Transverse colon (tissue), 4 donors: ENCODE results near the gene LETM1. TPM values are rescaled to one million over a fixed set of nuclear protein-coding genes. Genes with fewer than 3 reads are reported as not detected.

Source experiments
- DNase-seq: peaks from one replicate; pipeline ENCODE4 v3.0.0-alpha.2; 2019
- H3K27ac ChIP-seq, 4 donors: fragments of 200-600 bp; sonication (generic); 2 replicates each; pipeline ENCODE4 v1.5.1; 2016 to 2018; ENCODE audit warnings: inconsistent platforms in 4 of 4
- H3K27me3 ChIP-seq: fragments of 200-600 bp; sonication (generic); 2 replicates; pipeline ENCODE4 v1.5.1; 2017; ENCODE audit warnings: inconsistent platforms
- H3K36me3 ChIP-seq, 4 donors: fragments of 200-600 bp; sonication (generic); 2 replicates each; pipeline ENCODE4 v1.5.1; 2017 to 2019; ENCODE audit warnings: inconsistent platforms in 4 of 4
- H3K4me1 ChIP-seq, 4 donors: fragments of 200-600 bp; sonication (generic); 2 replicates each; pipeline ENCODE4 v1.5.1; 2017 to 2020; ENCODE audit warnings: inconsistent platforms in 4 of 4
- H3K4me3 ChIP-seq, 4 donors: fragments of 200-600 bp; sonication (generic); 1 replicate in 1 of 4; 2 replicates in 3 of 4; pipeline versions ENCODE4 v1.5.1 to v1.6.1; 2017 to 2019; ENCODE audit warnings: inconsistent platforms in 4 of 4
- H3K9me3 ChIP-seq, 2 donors: fragments of 200-600 bp; sonication (generic); 2 replicates each; pipeline ENCODE4 v1.5.1; 2017 to 2019; ENCODE audit warnings: inconsistent platforms in 2 of 2
- CTCF ChIP-seq, 5 experiments: fragments of 200-600 bp in 3 of 5; fragments of 450-650 bp in 2 of 5; sonication (generic) in 3 of 5; IDR thresholded peaks; 1 replicate in 2 of 5; 2 replicates in 3 of 5; pipeline ENCODE4 v1.5.1; 2016 to 2017; ENCODE audit warnings: antibody characterized with exemption in 5 of 5, inconsistent platforms in 3 of 5, mild to moderate bottlenecking in 2 of 5, moderate library complexity in 1 of 5
- EP300 ChIP-seq: sonication (generic); formaldehyde crosslinking; IDR thresholded peaks from one replicate; pipeline ENCODE4 v1.6.1; 2017; ENCODE audit warnings: antibody characterized with exemption, low read depth
- POLR2A ChIP-seq: fragments of 450-650 bp; IDR thresholded peaks from one replicate; pipeline ENCODE4 v1.6.1; 2016; ENCODE audit warnings: antibody characterized with exemption, mild to moderate bottlenecking, moderate library complexity
- POLR2AphosphoS5 ChIP-seq, 3 donors: sonication (generic); formaldehyde crosslinking; IDR thresholded peaks; one replicate each; pipeline ENCODE4 v1.6.1; 2016; ENCODE audit warnings: antibody characterized with exemption in 3 of 3
- WGBS, 2 donors: methylation state at CpG; one replicate each; pipeline ENCODE4 v1.1.5; 2018; ENCODE audit warnings: low coverage in 1 of 2; 5-methylcytosine and 5-hydroxymethylcytosine counted together
- in situ Hi-C, 4 donors: fragments of 200-750 bp; cut with MboI; loops; one replicate each; pipeline versions ENCODE4 v1.15.0 to v1.15.1; 2017; ENCODE audit warnings: low sequenced_read_pairs in 3 of 4, low pct_ligation_motif_present in 1 of 4, low pct_unique_long_range_greater_than_20kb in 1 of 4
- intact Hi-C: fragments of 100-400 bp; cut with DNase I; formaldehyde crosslinking; loops from one replicate; pipeline ENCODE4 v1.15.1; 2023; ENCODE audit warnings: low total_unique reads
- total RNA-seq, 4 donors: library from RNA; depleted of rRNA; stranded (reverse); fragments of >200 nt; gene quantifications; one replicate each; pipeline ENCODE4 v1.1.0, GENCODE V29; 2016

The LETM1 gene
- total RNA-seq, 4 donors from 2014 or later: 173 to 469 (median 243) TPM

- TF ChIP-seq EP300 (no peak), CTCF (IDR thresholded peaks at IDR 0.05) (no peak)
- Histone ChIP-seq H3K4me1 (peaks cover 0 to 8% (median 4%) of the 10 kb centered on the region in 4 donors), H3K27ac (no peak overlapping the region), H3K27me3 (peaks cover 11% of the 10 kb centered on the region), H3K4me3 (no peak overlapping the region), H3K9me3 (no peaks in the 10 kb centered on the region), H3K36me3 (no peaks in the 10 kb centered on the region)
- DNase-seq: no peak
- intact Hi-C loops: no loop called here
- 81% methylated on average over 6 of the region's 10 CpGs; no CpG with 5 or more reads in 1 of the 2 donors for WGBS, 2 donors
- in situ Hi-C loops: no loop called here
Observed at GRCh38 chr4:1783015-1783414, 72.9 kb downstream of the LETM1 start.

GRCh38 chr4:1780435-1780834, 75.5 kb downstream of the LETM1 start:
- WGBS, 2 donors: 76% methylated on average over 14 of the region's 14 CpGs; no CpG with 5 or more reads in 1 of the 2 donors
- in situ Hi-C loops (no loop called here), intact Hi-C loops (no loop called here)
- TF ChIP-seq POLR2A (no peak), CTCF (IDR thresholded peaks at IDR 0.05) (no peak), EP300 (no peak), POLR2AphosphoS5 (IDR thresholded peaks at IDR 0.05) (no peak)
- Histone ChIP-seq H3K9me3 (no peaks in the 10 kb centered on the region), H3K36me3 (no peaks in the 10 kb centered on the region), H3K27me3 (peaks cover 3% of the 10 kb centered on the region), H3K27ac (no peak overlapping the region), H3K4me1 (peaks cover 0 to 3% (median 2%) of the 10 kb centered on the region in 4 donors), H3K4me3 (no peak overlapping the region)
- DNase-seq: no peak

GRCh38 chr4:1779588-1780382, 76.2 kb downstream of the LETM1 start:
- intact Hi-C loops (no loop called here), in situ Hi-C loops (no loop called here)
- Histone ChIP-seq H3K27ac (no peak overlapping the region), H3K27me3 (peaks cover 3% of the 10 kb centered on the region), H3K4me3 (no peak overlapping the region), H3K9me3 (no peaks in the 10 kb centered on the region), H3K4me1 (no peaks in the 10 kb centered on the region), H3K36me3 (no peaks in the 10 kb centered on the region)
- WGBS, 2 donors: 79% methylated on average over 12 of the region's 18 CpGs; no CpG with 5 or more reads in 1 of the 2 donors
- DNase-seq: no peak
- TF ChIP-seq CTCF (IDR thresholded peaks at IDR 0.05) (no peak), POLR2AphosphoS5 (IDR thresholded peaks at IDR 0.05) (no peak), POLR2A (no peak), EP300 (no peak)

- WGBS, 2 donors: 88% methylated on average over 7 of the region's 18 CpGs; no CpG with 5 or more reads in 1 of the 2 donors
- in situ Hi-C loops: no loop called here
Observed at GRCh38 chr4:1778642-1779392, 77.1 kb downstream of the LETM1 start.

More at GRCh38 chr4:1778642-1779392, 77.1 kb downstream of the LETM1 start:
- Histone ChIP-seq H3K9me3 (no peaks in the 10 kb centered on the region), H3K27ac (no peak overlapping the region), H3K4me1 (no peaks in the 10 kb centered on the region), H3K27me3 (peaks cover 3% of the 10 kb centered on the region), H3K36me3 (no peaks in the 10 kb centered on the region), H3K4me3 (no peak overlapping the region)
- intact Hi-C loops: no loop called here
- DNase-seq: no peak
- TF ChIP-seq POLR2A (no peak), EP300 (no peak), POLR2AphosphoS5 (IDR thresholded peaks at IDR 0.05) (no peak), CTCF (IDR thresholded peaks at IDR 0.05) (no peak)
